HG02798 (cell line): ENCODE data around the gene TCP11.

Experiments
- ATAC-seq: cut with Tn5 transposase; IDR thresholded peaks from one replicate; pipeline ENCODE4 v1.9.1; 2021; ENCODE audit warnings: mild to moderate bottlenecking; ENCODE audit not compliant: unreplicated experiment, poor library complexity

TCP11 gene

DNA sequence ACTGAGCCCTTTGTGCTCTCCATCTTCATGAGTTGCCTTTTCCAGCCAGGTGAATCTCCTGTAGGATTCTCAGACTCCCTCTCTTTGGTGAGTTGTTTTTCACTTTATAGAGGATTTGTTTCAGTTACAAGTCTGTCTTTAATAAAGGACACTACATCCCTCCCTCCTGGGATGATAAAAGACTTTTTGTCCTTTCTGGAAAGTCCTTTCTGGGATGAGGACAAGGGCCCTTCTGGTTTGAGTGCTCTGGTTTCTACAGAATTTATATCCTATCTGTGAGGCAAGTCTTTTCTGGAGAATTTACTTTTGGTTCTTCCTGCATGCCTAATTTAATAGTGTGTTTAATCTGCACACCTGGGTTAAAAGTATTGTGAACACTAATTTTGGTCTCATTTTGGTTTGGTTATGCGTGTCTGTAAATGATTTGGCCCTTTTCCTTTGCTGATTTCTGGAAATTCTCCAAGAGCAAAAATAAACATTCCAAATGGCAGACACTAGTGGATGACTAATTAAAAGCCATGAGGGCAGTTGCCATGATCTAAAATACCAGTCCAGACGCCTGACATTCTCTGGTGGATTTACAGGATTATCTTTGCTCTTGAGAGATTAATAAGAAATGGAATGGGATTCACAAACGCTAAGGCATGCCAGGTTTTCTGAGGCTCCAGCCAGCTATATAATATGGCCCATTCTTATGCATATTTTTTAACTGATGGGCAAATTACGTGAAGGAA lies 44.8 kb downstream of the TCP11 start:
- ATAC-seq = no peak

GRCh38 chr6:35094183-35094582 lies 47.0 kb downstream of the TCP11 start:
- ATAC-seq = no peak

DNA sequence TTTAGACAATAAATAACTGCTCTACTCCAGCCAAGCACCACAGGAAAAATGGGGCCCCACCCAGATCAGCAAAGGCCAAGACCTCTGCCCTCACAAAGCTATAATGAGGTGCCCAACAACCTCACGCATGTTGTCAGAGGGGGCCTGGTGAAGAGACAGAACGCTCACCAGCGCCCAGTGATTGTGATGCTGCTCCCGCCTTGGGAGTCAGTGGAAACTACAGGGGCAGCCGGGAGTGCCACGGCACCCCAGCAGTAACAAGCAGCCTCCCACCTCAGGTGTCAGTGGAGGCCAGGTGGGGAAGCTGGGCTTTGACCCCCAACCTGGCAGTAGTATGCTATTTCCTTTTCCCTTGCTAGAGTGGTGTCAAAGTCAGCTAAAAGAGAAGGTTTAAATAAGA lies 47.4 kb downstream of the TCP11 start:
- no peak for ATAC-seq

- ATAC-seq = no peak
Observed at GRCh38 chr6:35093118-35093445, 48.1 kb downstream of the TCP11 start.

DNA sequence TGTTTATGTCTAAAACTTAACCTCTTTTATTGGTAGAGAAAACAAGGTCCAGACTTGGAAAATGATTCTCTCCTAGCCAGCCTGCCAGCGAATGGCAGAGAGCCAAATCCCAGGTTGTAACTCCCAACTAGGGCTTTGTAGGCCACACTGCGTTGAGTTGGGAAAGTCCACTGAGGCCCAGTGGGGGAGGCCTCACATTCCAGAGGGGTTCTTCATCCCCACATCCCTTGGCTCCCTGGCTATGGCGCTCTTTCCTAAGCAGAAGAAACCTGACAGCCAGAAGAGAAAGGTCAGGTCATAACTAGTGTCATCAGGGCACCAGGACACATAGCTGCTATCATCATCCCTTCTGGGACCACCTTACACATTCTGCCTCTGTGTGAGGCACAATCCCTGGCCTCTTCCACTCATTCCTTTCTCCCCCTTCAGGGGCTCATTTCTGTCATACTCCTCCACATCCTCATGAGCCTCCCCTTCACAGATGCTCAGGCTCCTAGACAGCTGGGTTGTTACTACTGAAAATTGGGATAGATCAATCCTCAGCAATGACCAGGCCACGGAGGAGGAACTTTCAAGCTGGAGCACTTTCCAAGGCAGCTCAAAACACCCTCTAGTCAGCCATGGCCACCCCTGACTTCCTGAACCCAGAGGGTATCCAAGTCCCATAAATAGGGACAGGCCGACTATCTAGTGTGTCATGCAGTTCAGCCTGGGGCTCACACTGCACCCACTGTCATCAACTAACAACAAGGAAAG lies 48.6 kb downstream of the TCP11 start:
- no peak for ATAC-seq

DNA sequence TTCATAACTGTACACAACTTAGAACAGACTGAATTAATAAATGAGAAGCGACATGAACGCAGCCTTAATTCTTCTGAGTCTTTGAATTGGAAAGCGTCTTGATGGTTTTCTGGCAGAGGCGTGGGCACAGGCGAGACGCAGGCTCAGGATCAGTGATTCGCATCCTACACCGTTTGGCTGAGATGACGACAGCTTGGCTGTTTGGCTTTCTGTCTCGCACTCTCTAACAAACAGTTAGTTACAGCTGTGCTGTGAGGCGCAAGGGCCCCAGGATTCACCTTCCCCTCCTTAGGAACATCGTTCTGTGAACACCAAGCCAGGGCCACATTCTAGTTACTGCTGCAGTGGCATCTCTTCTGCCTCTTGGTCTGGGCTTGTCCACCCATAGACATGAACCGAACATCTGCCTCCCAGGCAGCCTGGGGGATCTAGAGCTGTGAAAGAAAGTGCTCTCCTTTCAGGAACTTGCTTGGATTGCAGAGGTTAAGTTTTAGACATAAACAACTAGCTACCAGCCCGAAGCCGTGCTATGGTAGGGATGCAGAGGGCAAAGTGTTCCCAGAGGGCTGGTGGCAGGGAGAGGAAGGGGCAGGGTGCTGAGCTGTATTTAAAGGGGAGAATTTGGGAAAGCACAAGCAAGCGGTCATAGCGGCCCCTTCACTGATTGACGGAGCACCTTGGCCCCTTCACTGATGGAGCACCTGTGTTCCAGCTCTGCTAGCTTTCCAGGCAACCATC lies 49.6 kb downstream of the TCP11 start:
- no peak for ATAC-seq

- ATAC-seq = no peak
Observed at GRCh38 chr6:35090734-35091133, 50.4 kb downstream of the TCP11 start.

DNA sequence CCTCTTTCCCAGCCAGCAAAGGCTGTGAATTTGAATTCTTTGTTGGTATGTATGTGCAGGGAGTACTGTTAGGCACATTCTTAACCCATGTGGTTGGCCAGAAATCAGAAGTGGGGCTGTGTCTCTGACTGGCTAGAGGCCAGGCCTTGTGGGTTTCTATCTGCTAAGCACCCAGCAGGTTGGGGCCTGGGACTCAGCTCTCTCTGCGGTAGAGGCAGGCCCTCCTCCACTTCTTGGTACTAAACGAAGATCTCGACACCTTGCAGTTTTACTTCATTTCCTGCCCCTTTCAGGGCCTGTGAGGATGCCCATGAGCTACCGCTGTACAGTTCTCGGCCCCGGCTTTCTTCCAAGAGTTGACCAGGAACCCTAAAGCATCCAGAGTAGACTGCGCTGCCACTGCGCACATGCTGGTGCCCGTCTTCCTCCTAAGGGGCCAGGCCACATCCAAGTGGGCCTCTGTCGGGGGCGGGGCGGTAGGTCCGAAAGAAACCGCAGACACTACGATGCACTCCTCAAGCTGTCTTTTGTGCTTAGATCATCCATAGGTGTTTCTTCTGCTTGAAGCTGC lies 51.1 kb downstream of the TCP11 start:
- ATAC-seq = no peak

DNA sequence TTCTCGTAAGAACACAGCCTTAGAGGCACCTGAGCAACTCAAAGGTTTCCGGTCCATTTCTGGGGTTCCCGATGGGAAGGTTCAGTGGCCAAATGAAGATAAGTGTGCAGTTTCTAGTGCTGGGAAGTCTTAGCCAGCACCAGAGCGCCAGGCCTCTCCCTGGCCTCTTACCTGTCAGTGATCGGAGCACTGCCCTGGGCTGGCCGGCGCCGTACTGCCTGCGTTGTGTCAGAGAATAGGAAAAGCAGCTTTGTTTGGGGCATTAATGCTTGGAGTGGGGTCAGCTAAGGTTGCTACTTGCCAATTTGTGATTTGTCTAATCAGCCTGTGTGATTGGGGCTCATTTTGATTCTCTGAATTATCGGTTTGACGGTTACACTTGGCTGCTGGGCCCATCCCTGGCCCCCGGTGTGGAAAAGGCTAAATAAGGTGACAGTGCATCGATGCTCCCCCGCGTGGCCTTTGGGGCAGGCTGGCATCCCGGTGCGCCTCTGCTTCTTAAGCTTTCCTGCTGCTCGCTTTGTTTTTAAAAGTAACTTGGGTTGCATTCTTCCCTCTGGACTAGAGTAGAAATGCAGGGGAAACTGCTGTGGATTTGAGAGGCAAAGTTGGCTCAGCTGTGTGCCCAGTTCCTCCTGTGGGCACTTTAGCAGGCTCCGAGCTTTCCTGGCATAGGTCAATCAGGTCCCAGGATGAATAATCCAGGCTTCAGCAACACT lies 51.8 kb downstream of the TCP11 start:
- ATAC-seq = no peak

DNA sequence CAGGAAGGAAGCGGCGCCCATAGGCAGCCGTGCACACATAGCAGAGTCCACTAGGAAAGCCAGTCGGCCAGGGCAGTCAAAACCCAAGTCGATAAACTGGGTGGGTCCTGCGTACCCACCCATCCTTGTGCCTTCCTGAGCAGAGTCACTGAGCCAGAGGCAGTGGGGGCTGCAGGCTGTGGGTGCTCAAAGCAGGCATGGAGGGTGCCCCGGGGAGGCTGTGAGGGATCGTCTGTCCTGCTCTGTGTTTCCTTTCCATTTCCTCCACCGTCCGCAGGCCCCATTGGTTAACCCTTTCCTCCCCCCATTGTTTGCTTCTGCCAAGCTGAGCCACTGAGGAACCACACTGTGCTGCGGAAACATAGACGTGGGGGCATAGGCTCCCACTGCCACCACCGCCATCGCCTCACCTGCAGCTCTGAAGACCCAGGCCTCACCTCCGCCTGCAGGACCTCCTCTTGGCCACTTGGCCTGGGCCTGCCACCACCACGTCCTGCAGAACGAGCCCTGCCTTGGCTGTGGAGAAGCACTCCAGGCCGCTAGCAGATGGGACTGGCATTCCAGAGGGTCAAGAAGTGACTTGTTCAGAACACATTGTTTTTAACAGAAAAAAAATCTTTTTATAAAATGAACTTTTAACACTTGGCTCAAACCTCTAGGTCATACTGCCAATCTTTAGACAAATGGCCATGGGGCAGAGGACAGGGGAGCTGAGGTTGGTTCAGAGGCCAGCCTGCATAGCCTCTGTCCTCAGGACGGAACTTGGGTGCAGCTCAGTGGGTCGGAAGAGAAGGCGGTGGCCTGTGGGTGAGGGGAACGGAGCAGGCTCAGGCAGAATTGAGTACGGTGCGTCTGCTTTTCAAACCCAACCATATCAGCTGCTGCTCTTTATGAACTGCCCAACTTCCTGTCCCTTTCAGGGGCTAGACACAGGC lies 52.6 kb downstream of the TCP11 start:
- ATAC-seq = no peak

DNA sequence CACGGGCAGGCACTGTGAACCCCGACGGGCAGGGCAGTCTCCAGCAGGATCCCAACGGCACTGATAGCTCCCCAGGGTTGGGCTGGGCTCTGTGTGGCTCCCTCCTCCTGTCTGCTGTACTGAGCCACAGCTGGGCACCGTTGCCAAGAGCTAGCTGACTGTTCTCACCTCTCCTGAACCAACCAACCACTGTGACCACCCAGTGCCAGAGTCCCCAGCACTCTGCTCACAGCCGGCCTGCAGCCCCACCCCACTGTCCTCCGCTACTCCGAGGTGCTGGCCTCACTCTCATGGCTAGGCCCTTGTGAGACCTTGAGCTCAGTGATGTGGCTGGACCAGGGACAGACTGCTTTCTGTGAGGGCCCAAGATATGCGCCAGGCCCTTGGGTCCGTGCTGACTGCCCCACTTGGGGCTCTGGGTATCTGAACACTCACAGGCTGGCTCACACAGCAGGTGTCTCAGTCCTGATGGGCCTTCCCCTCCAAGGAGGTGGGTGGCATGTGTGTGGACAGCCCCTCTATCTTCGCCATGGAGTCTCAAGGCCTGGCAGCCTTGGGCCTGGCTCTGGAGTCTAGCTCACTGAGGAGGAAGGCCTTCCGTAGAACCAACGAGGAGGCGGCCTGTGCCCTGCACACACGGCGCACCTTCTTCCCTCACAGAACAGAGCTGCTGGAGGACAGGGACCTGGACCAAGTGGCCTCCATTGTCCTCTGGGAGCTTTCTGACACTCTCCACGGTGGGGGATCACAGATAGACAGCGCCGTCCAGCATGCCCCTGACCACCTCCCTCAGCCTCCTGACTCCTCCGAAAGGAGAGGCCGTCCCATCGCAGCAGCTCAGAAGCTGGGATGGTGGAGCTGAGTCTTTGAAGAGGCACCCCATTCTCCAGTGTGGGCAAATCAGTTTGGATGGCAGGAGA lies 53.5 kb downstream of the TCP11 start:
- no peak for ATAC-seq

DNA sequence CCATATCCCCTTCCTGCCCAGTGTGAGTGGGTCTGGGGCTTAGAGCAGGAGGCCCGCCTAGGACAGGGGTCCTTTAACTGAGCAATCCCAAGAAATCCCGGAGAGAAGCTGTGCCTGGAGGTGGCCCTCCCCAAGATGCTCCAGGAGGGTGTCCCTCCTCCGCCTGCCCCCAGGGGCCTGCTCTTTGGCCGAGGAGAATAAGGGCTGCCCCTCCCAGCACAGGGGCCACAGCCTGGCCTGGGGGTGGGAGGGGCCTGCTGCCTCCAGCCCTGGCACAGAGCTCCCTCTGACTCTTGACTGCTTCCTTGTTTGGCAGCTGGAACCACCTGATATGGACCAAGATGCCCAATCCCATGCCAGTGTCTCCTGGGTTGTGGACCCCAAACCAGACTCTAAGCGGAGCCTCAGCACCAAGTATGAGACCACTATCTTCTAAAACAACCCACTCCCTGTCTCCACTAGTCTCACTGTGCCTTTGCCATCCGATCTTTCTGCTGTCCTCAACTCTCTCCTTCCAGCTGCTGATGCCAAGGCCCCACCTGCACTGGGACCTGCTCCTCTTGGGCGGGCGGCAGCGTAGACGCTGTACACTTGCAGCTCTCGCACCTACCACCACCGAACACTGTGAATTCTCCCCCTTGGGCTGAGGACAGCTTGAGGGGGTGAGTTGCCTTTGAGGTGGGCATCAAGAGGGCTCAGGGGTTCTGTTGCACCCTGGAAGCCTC lies 54.3 kb downstream of the TCP11 start:
- ATAC-seq = no peak

GRCh38 chr6:35086282-35086632 lies 54.9 kb downstream of the TCP11 start:
- ATAC-seq = no peak

- ATAC-seq = no peak
Observed at GRCh38 chr6:35085359-35086281, 55.5 kb downstream of the TCP11 start.

DNA sequence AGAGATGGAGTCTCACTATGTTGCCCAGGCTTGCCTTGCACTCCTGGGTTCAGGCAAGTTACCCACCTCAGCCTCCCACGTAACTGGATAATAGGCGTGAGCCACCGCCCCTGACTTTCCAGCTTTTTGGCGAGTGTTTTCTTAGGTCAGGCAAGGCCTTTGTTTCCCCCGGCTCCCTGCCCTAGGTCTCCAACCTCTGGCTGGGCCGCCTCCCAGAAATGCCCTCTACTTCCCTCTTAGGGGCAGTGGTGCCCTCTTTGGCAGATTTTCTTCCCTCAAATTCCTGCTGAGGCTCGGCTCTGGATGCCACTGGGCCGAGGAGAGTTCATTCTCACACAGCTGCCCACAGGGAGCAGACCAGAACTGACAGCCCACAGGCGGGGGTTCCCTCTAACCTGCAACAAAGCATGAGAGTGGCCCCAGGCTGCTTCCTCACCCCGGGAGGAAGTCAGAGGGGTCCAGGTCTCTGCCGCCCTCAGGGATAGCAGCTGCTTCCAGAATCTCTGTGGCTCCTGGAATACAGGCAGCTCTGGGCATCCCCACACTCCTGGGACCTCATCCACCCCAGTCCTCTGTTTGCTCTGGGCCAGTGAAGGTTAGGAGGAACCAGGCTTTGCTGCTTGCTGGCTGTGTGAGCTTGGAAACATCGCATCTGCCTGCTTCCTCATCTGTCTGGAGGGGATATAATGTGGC lies 56.5 kb downstream of the TCP11 start:
- ATAC-seq = no peak

DNA sequence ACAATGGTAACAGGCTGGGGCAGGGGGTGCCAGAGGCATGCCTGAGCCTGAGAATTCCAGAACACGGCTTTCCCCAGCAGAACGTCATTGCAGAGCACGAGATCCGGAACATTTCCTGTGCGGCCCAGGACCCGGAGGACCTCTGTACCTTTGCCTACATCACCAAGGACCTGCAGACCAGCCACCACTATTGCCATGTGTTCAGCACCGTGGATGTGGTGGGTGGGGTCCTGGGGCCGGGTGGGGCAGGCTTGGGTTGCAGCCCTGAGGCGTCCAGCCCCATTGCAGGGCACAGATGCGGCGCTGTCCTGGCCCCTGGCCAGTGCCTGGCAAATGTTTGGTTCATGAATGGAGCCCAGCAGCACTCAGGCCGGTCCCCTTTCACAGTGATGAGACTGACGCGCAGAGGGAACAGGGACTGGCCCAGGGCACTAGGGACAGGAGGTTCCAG lies 57.1 kb downstream of the TCP11 start:
- no peak for ATAC-seq
